Keratinocyte (primary cell): ENCODE results near the gene APEX1. TPM values are rescaled to one million over a fixed set of nuclear protein-coding genes. Genes with fewer than 3 reads are reported as not detected.

Experiments used
- DNase-seq: peaks from one replicate; pipeline ENCODE4 v3.0.0-alpha.2; 2011; ENCODE audit warnings: low read depth, missing footprints, low spot score
- FAIRE-seq: peaks from 2 replicates; lab custom pipeline; 2011; peaks lifted over from hg19 to GRCh38; lab: Jason Lieb, UNC
- H2AFZ ChIP-seq: 2 replicates; pipeline ENCODE4 v1.6.0; 2012; ENCODE audit warnings: low read length, control low read depth, inconsistent platforms; ENCODE audit not compliant: control insufficient read depth
- H3K27ac ChIP-seq: 2 replicates; pipeline ENCODE4 v1.5.1; 2011; ENCODE audit warnings: low read length; ENCODE audit not compliant: control insufficient read depth, insufficient read depth
- H3K27me3 ChIP-seq: 3 replicates; pipeline ENCODE4 v1.6.0; 2011; ENCODE audit warnings: low read length; ENCODE audit not compliant: control insufficient read depth, insufficient read depth; ENCODE audit errors: extremely low read depth
- H3K36me3 ChIP-seq, 2 experiments: 2 replicates in 1 of 2; 3 replicates in 1 of 2; pipeline ENCODE4 v1.5.1; 2011; ENCODE audit warnings: low read length in 2 of 2, mild to moderate bottlenecking in 1 of 2; ENCODE audit not compliant: control insufficient read depth in 2 of 2, insufficient read depth in 2 of 2; ENCODE audit errors: extremely low read depth in 1 of 2
- H3K4me1 ChIP-seq: 3 replicates; pipeline ENCODE4 v1.5.1; 2011; ENCODE audit warnings: low read length; ENCODE audit not compliant: control insufficient read depth, insufficient read depth; ENCODE audit errors: extremely low read depth
- H3K4me2 ChIP-seq: 3 replicates; pipeline ENCODE4 v1.6.0; 2011; ENCODE audit warnings: low read depth, low read length; ENCODE audit not compliant: control insufficient read depth, insufficient read depth; ENCODE audit errors: extremely low read depth
- H3K4me3 ChIP-seq, 3 experiments: fragments of 200-600 bp in 1 of 3; sonication (generic) in 1 of 3; 2 replicates in 2 of 3; 3 replicates in 1 of 3; pipeline ENCODE4 v1.5.1; 2011 to 2016; ENCODE audit warnings: low read length in 3 of 3, mild to moderate bottlenecking in 3 of 3, control low read depth in 2 of 3, inconsistent platforms in 1 of 3, low read depth in 1 of 3, mixed read lengths in 1 of 3, mixed run types in 1 of 3, moderate library complexity in 1 of 3; ENCODE audit not compliant: control insufficient read depth in 2 of 3, insufficient read depth in 2 of 3; ENCODE audit errors: extremely low read depth in 1 of 3
- H3K79me2 ChIP-seq: 2 replicates; pipeline ENCODE4 v1.6.0; 2012; ENCODE audit warnings: low read length; ENCODE audit not compliant: control insufficient read depth, insufficient read depth
- H3K9ac ChIP-seq: 3 replicates; pipeline ENCODE4 v1.6.0; 2011; ENCODE audit warnings: low read length; ENCODE audit not compliant: control insufficient read depth, insufficient read depth; ENCODE audit errors: extremely low read depth
- H3K9me1 ChIP-seq: 3 replicates; pipeline ENCODE4 v1.6.0; 2011; ENCODE audit warnings: low read length; ENCODE audit not compliant: control insufficient read depth, insufficient read depth; ENCODE audit errors: extremely low read depth
- H3K9me3 ChIP-seq: 2 replicates; pipeline ENCODE4 v1.5.1; 2012; ENCODE audit warnings: low read depth, low read length; ENCODE audit not compliant: control insufficient read depth
- H4K20me1 ChIP-seq: 3 replicates; pipeline ENCODE4 v1.6.0; 2011; ENCODE audit warnings: low read length; ENCODE audit not compliant: control insufficient read depth, insufficient read depth; ENCODE audit errors: extremely low read depth
- CTCF ChIP-seq, 3 experiments: IDR thresholded peaks in 1 of 3; conservative IDR thresholded peaks in 1 of 3; optimal IDR thresholded peaks in 1 of 3; 2 replicates in 2 of 3; 3 replicates in 1 of 3; pipeline versions ENCODE3 to v1.5.1; 2011; ENCODE audit warnings: low read length in 3 of 3, mild to moderate bottlenecking in 3 of 3, moderate library complexity in 2 of 3, control low read depth in 1 of 3, inconsistent platforms in 1 of 3; ENCODE audit not compliant: insufficient read depth in 2 of 3; ENCODE audit errors: extremely low read depth in 1 of 3
- EZH2 ChIP-seq: IDR thresholded peaks from one replicate; pipeline ENCODE4 v1.6.1; 2012; ENCODE audit warnings: inconsistent platforms, mild to moderate bottlenecking, low read length, moderate library complexity
- dilution Hi-C: fragments of 300-500 bp; cut with MboI; formaldehyde crosslinking; loops from one replicate; pipeline ENCODE4 v1.7.0; 2020; ENCODE audit warnings: low sequenced_read_pairs; ENCODE audit not compliant: extremely low pct_ligation_motif_present
- polyA plus RNA-seq, 5 experiments: library from polyadenylated mRNA; depleted of rRNA in 3 of 5; stranded (reverse) in 3 of 5; stranded (forward) in 1 of 5; unstranded in 1 of 5; fragments of >200 nt; gene quantifications; 1 replicate in 1 of 5; 2 replicates in 3 of 5; 3 replicates in 1 of 5; pipeline versions ENCODE4 v1.2.1 to v1.2.3, GENCODE V29; 2011 to 2012; ENCODE audit warnings: missing spikeins in 2 of 5, low read depth in 1 of 5, low replicate concordance in 1 of 5

APEX1 gene
- polyA plus RNA-seq, 1 donor (not counting 4 experiments of a cell fraction or from before 2014, with no cell fraction given) = 234 TPM

GRCh38 chr14:20413744-20414082 lies 41.3 kb upstream of the APEX1 start:
- H3K4me2 ChIP-seq = peak overlapping the region; percentile 77
- peak overlapping the region; percentile 83 for H3K27ac ChIP-seq
- H3K27me3 ChIP-seq = no peaks in the 10 kb centered on the region
- H3K9me3 ChIP-seq = no peaks in the 10 kb centered on the region
- H2AFZ ChIP-seq = peak overlapping the region; percentile 97
- peak overlapping the region; percentile 90 for H3K9ac ChIP-seq
- DNase-seq (no peak), FAIRE-seq (no peak)
- peaks cover 6% of the 10 kb centered on the region for H3K4me1 ChIP-seq
- no peaks in the 10 kb centered on the region for H3K9me1 ChIP-seq
- no peaks in the 10 kb centered on the region for H4K20me1 ChIP-seq
- dilution Hi-C loops = no loop called here
- H3K36me3 ChIP-seq = no peaks in the 10 kb centered on the region
- H3K79me2 ChIP-seq = peaks cover 17% of the 10 kb centered on the region
- TF ChIP-seq CTCF (optimal IDR thresholded peaks at IDR 0.05 in 1 of 3, IDR thresholded peaks at IDR 0.05 in 1 of 3, conservative IDR thresholded peaks at IDR 0.05 in 1 of 3; ENCODE audit: extremely low read depth in 1 of 3, insufficient read depth in 2 of 3, low read length in 3 of 3) (no peak), EZH2 (no peak)
- H3K4me3 ChIP-seq = peak overlapping the region; percentile 72 to 93 (median 82)

GRCh38 chr14:20415782-20416206 lies 39.2 kb upstream of the APEX1 start:
- dilution Hi-C loops = no loop called here
- H3K4me1 ChIP-seq = peaks cover 6% of the 10 kb centered on the region
- no peak overlapping the region for H3K27ac ChIP-seq
- H4K20me1 ChIP-seq = no peaks in the 10 kb centered on the region
- no peak for FAIRE-seq
- no peaks in the 10 kb centered on the region for H3K9me1 ChIP-seq
- peak overlapping the region; percentile 65 for H2AFZ ChIP-seq
- no peak overlapping the region for H3K4me3 ChIP-seq
- no peak overlapping the region for H3K9ac ChIP-seq
- TF ChIP-seq EZH2 (no peak), CTCF (optimal IDR thresholded peaks at IDR 0.05 in 1 of 3, IDR thresholded peaks at IDR 0.05 in 1 of 3, conservative IDR thresholded peaks at IDR 0.05 in 1 of 3; ENCODE audit: extremely low read depth in 1 of 3, insufficient read depth in 2 of 3, low read length in 3 of 3) (peak; percentile 30 to 64 (median 43))
- no peaks in the 10 kb centered on the region for H3K27me3 ChIP-seq
- no peak for DNase-seq
- H3K9me3 ChIP-seq = no peaks in the 10 kb centered on the region
- peaks cover 15% of the 10 kb centered on the region for H3K79me2 ChIP-seq
- H3K4me2 ChIP-seq = no peak overlapping the region
- H3K36me3 ChIP-seq = no peaks in the 10 kb centered on the region
